ENCODE results near the gene RHBDL2. TPM values are rescaled to one million over a fixed set of nuclear protein-coding genes. Genes with fewer than 3 reads are reported as not detected.

RHBDL2 gene
- total and polyA plus RNA-seq, 9 of the 15 experiments (the other 6 are each of a cell fraction or from before 2014, with no cell fraction given): not detected

GRCh38 chr1:38873027-38873969, 68.3 kb downstream of the RHBDL2 start, which contains the start of gene MYCBP (continued):
- TF ChIP-seq SUPT5H (IDR thresholded peaks at IDR 0.05) (peak; percentile 74), GATA2 (CRISPR knock-in tag; IDR thresholded peaks at IDR 0.05) (no peak), SRF (CRISPR knock-in tag; IDR thresholded peaks at IDR 0.05) (no peak; a peak in 1 of 4 replicates), ARID4B (CRISPR knock-in tag; IDR thresholded peaks at IDR 0.05) (peak; percentile 98), RBM22 (IDR thresholded peaks at IDR 0.05; ENCODE audit: low read depth, low read length, poor library complexity, severe bottlenecking) (peak; percentile 82), MXD1 (CRISPR knock-in tag; IDR thresholded peaks at IDR 0.05; ENCODE audit: borderline replicate concordance, poor library complexity, severe bottlenecking) (no peak), YY1 (IDR thresholded peaks at IDR 0.05; ENCODE audit: borderline replicate concordance in 1 of 3, control insufficient read depth in 1 of 3, extremely low read depth in 1 of 3, insufficient read depth in 3 of 3, insufficient read length in 1 of 3, insufficient replicate concordance in 2 of 3, low read depth in 1 of 3, low read length in 2 of 3) (peak in 2 of 3 experiments; percentile 20 to 32), THAP12 (CRISPR knock-in tag; IDR thresholded peaks at IDR 0.05) (0 out of 2 replicates have a peak, but pooled peaks have one; percentile 8), SP1 (CRISPR knock-in tag; IDR thresholded peaks at IDR 0.05) (peak; percentile 85), HMG20A (CRISPR knock-in tag; conservative IDR thresholded peaks at IDR 0.05) (no peak), SIN3A (IDR thresholded peaks at IDR 0.05; ENCODE audit: borderline replicate concordance in 2 of 2, control insufficient read depth in 1 of 2, low read depth in 2 of 2, low read length in 2 of 2) (peak; percentile 95 to 97), ETS1 (conservative IDR thresholded peaks at IDR 0.05; ENCODE audit: control insufficient read depth, low read depth, low read length) (peak; percentile 14; the same call in 1 of the 2 replicates), MCM7 (IDR thresholded peaks at IDR 0.05) (no peak)

Measured in K562 (cell line).